Midbrain (tissue), 1 donor: ENCODE results near the gene ANKRD36.
"Not testable (repeated sequence)": the region's sequence is repeated elsewhere in the genome, so short reads cannot be mapped to it uniquely, and the experiment has no call there.

ENCODE experiments used
- DNase-seq: peaks from one replicate; lab custom pipeline; 2025; lab: John Stamatoyannopoulos, UW

The ANKRD36 gene

DNA sequence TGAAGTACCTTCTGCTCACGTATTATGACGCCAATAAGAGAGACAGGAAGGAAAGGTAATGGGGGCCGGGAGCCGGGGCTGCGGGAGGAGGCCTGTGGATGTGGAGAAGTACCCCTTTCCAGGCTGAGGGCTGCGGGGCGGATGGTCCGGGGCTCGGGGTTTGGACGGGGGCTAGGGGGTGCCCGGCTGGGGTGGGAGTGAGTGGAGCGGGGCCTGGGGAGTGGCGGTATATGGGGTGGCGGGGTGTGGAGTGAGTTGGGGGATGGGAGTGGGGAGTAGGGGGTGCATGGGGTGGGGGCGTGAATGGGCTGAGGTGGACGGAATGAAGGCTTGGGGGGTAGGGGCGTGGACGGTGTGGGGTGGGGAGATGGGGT, 916 bp downstream of the ANKRD36 start:
- DNase-seq, result not testable (repeated sequence)

DNA sequence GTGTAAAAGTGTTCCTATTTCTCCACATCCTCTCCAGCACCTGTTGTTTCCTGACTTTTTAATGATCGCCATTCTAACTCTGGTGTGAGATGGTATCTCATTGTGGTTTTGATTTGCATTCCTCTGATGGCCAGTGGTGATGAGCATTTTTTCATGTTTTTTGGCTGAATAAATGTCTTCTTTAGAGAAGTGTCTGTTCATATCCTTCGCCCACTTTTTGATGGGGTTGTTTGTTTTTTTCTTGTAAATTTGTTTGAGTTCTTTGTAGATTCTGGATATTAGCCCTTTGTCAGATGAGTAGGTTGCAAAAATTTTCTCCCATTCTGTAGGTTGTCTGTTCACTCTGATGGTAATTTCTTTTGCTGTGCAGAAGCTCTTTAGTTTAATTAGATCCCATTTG, 16.1 kb downstream of the ANKRD36 start:
- not testable (repeated sequence) for DNase-seq

GRCh38 chr2:97144016-97144415, 31.1 kb downstream of the ANKRD36 start:
- not testable (repeated sequence) for DNase-seq

DNA sequence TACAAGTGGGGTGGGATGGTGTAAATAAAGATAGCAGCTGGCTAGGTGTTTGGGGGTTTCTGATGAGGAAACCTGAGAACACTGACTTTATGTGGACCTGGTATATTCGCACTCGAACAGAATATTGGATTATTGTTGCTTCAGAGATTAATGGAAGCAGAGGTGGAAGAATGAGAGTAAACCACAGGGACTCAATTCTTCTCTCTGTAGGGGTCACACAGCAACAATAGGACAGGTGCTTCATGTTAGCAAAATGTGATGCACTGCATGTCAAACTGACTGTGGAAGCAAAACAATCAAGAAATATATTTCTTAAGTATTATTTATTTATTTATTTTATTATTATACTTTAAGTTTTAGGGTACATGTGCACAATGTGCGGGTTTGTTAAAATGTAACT, 53.6 kb downstream of the ANKRD36 start:
- DNase-seq, result not testable (repeated sequence)

DNA sequence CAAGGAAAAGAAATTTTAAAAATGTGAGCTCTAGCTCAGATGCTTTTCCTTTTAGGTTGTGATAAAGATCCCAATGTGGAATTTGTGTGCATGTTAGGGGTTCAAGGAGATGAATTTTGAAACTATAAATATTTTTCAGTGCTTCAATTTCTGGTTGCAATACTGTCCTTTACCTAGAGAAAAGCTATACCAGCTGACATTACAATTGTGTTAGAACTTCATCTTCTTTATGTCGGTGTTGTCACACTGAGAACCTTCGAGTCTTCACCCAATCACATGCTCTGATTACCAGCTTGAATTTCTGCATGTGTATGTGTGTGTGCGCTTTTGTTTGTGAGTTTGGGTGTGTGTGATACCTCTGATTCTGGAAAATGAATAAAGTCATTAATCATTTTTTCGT, 55.0 kb downstream of the ANKRD36 start:
- DNase-seq, result not testable (repeated sequence)

- DNase-seq, result not testable (repeated sequence)
Observed at GRCh38 chr2:97168583-97168982, 55.6 kb downstream of the ANKRD36 start.

DNA sequence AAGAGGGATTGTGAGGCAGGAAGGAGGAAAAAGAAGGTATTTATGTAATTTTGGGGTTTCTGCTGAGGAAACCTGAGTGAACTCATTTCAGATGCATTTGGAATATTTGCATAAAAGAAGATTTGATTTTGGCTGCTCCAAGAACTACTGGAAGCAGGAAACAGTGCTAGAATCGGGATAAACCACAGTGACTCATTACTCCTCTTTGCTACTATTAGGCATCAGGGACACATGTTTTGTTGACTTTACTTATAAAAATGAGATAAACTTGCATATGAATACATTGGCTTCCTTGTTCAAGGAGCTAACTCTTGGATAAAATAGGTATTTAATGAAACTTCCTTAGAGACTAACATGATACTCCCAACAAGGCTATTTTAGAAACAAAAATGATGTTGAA, 67.4 kb downstream of the ANKRD36 start:
- DNase-seq, result not testable (repeated sequence)

DNA sequence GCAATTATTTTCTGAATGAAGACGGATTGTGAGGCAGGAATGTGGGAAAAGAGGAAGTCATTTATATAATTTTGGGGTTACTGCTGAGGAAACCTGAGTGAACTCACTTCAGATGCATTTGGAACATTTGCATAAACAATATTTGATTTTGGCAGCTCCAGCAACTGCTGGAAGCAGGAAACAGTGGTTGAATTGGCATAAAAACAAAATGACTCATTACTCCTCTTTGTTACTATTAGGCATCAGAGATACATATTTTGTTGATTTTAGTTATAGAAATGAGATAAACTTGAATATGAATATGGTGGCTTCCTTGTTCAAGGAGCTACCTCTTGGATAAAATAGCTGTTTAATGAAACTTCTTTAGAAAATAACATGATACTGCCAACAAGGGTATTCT, 82.4 kb downstream of the ANKRD36 start:
- not testable (repeated sequence) for DNase-seq

- not testable (repeated sequence) for DNase-seq
Observed at GRCh38 chr2:97197251-97197650, 84.3 kb downstream of the ANKRD36 start.

GRCh38 chr2:97200887-97201286, 87.9 kb downstream of the ANKRD36 start:
- DNase-seq, result not testable (repeated sequence)

DNA sequence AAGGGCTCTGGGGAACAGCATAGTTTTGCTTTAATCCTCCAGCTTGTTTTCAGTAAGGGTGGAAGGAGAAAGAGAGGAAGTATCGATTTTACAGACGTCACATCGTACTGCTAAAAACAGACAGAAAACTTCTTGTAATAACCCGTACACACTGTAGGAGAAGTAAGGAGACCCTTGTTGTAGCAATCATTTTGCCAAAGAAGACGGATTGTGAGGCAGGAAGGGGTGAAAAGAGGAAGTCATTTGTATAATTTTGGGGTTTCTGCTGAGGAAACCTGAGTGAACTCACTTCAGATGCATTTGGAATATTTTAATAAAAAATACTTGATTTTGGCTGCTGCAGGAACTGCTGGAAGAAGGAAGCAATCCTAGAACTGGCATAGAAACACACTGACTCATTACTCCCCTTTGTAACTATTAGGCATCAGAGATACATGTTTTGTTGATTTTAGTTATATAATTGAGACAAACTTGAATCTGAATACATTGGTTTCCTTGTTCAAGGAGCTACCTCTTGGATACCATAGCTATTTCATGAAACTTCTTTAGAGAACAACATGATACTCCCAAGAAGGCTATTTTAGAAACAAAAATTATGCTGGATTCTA, 89.8 kb downstream of the ANKRD36 start:
- not testable (repeated sequence) for DNase-seq

DNA sequence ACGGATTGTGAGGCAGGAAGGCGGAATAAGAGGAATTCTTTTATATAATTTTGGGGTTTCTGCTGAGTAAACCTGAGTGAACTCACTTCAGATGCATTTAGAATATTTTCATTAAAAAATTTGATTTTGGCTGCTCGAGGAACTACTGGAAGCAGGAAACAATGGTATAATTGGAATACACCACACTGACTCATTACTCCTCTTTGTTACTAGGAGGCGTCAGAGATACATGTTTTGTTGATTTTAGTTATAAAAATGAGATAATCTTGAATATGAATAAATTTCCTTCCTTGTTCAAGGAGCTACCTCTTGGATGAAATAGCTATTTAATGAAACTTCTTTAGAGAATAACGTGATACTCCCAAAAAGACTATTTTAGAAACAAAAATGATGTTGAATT, 97.4 kb downstream of the ANKRD36 start:
- DNase-seq, result no peak

DNA sequence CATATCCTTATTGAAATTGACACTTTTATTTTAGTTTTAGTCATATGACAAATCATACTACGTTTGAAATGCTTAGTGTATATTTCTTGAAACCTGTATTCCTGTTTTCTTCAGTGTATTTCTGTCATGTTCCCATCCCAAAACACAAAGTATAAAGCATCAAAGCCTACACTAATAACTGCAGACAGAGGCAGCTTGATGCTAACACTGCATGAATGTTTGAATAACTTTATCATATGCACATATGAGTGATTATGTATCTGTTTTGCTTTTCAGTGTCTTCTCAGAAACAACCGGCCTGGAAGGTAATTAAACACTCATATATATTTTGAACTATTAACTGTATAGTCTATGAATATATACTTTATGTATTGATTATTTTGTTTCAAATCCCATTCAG, 102.1 kb downstream of the ANKRD36 start:
- not testable (repeated sequence) for DNase-seq

GRCh38 chr2:97230848-97231585, 118.1 kb downstream of the ANKRD36 start:
- DNase-seq, result not testable (repeated sequence)

DNA sequence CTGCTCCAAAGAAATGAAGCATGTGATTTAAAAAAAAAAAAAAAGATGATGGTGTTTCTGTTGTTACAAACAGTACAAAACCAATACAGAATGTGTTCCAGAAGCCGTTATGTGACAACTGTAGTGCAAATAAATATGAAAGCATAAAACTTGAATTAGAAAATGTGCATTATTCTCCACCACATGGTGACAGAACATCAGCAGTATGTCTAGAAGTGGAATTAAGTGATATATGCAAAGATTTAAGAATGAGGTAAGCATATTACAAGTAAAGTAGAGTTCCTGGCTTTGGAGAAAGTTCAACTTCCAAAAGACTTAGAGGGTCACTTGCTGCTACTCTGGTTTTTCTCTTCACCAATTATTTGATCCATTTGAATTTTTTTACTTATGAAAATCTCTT, 120.0 kb downstream of the ANKRD36 start:
- not testable (repeated sequence) for DNase-seq

DNA sequence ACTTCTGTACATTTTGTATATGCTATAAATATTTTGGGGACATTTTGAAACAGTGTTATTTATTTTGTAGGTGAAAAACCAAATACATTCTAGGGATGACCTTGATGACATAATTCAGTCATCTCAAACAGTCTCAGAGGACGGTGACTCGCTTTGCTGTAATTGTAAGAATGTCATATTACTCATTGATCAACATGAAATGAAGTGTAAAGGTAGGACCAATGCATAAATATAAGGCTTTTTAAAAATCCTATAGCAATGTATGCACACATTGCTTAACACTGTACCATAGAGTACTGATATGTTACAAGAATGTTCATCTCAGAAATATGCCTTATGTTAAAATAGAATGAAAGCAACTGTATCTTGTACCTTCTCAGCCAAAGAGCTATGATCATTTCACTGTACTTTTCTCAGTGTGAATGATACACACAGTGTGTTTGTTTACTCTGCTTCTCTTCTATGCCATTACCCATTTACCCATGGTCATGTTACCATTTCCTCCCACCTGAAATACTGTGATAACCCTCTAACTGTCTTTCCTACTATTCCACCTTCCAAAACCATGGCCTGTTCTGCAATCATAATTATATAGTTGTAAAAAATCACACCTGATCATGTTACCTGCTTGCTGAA, 120.8 kb downstream of the ANKRD36 start:
- DNase-seq, result not testable (repeated sequence)

GRCh38 chr2:97261192-97261591, 148.2 kb downstream of the ANKRD36 start:
- DNase-seq, result not testable (repeated sequence)

DNA sequence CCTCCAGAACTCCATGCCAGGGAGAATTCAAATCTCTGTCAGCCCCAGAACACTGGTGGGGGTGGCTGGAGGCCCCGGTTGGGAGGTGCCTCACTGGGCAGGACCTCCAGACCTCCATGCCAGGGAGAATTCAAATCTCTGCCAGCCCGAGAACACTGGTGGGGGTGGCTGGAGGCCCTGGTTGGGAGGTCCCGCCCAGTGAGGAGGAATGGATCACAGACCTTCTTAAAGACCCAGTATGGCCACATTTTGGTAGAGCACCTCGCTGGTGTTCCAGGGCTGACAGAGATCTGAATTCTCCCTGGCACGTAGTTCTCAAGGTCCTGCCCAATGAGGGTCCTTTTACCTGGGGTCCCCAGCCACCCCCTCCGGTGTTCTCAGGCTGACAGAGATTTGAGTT, 153.5 kb downstream of the ANKRD36 start:
- DNase-seq, result not testable (repeated sequence)

DNA sequence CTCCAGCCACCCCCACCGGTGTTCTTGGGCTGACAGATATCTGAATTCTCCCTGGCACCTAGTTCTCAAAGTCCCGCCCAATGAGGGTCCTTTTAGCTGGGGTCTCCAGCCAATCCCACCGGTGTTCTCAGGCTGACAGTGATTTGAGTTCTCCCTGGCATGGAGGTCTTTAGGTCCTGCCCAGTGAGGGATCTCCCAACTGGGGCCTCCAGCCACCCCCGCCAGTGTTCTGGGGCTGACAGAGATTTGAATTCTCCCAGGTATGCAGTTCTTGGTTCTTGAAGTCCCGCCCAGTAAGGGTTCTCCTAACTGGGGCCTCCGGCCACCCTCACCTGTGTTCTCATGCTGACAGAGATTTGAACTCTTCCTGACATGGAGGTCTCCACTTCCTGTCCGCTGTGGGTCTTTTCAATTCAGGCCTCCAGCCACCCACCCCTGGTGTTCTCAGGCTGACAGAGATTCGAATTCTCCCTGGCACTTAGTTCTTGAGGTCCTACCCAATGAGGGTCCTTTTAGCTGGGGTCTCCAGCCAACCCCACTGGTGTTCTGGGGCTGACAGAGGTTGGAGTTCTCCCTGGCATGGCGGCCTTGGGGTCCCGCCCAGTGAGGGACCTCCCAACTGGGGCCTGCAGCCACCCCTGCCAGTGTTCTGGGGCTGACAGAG, 154.6 kb downstream of the ANKRD36 start:
- no peak for DNase-seq

DNA sequence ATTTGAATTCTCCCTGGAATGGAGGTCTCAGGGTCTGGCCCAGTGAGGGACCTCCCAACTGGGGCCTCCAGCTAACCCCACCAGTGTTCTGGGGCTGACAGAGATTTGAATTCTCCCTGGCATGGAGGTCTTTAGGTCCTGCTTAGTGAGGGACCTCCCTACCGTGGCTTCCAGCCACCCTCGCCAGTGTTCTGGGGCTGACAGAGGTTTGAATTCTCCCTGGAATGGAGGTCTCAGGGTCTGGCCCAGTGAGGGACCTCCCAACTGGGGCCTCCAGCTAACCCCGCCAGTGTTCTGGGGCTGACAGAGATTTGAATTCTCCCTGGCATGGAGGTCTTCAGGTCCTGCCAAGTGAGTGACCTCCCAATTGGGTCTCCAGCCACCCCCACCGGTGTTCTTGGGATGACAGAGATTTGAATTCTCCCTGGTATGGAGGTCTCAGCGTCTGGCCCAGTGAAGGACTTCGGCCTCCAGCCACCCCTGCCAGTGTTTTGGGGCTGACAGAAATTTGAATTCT, 155.2 kb downstream of the ANKRD36 start:
- not testable (repeated sequence) for DNase-seq

DNA sequence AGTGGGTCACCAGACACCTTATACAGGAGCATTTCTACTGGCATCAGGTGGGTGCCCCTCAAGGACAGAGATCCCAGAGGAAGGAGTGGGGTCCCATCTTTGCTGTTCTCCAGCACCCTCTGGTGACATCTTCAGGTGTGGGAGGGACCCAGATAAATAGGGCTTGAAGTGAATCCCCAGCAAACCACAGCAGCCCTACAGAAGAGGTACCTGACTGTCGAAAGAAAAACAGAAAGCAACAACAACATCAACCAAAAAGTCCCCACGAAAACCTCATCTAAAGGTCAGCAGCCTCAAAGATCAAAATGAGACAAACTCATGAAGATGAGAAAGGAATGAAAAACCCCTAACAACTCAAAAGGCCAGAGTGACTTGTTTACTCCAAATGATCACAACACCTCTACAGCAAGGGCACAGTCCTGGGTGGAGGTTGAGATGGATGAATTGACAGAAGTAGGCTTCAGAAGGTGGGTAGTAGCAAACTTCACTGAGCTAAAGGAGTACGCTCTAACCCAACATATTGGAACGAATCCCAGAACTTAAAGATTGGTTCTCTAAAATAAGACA, 163.4 kb downstream of the ANKRD36 start:
- DNase-seq, result not testable (repeated sequence)

GRCh38 chr2:97285187-97285586, 172.2 kb downstream of the ANKRD36 start:
- DNase-seq, result not testable (repeated sequence)
